ENCODE data around the gene SLC16A2.

The SLC16A2 gene
- long read RNA-seq, result 0 reads

DNA sequence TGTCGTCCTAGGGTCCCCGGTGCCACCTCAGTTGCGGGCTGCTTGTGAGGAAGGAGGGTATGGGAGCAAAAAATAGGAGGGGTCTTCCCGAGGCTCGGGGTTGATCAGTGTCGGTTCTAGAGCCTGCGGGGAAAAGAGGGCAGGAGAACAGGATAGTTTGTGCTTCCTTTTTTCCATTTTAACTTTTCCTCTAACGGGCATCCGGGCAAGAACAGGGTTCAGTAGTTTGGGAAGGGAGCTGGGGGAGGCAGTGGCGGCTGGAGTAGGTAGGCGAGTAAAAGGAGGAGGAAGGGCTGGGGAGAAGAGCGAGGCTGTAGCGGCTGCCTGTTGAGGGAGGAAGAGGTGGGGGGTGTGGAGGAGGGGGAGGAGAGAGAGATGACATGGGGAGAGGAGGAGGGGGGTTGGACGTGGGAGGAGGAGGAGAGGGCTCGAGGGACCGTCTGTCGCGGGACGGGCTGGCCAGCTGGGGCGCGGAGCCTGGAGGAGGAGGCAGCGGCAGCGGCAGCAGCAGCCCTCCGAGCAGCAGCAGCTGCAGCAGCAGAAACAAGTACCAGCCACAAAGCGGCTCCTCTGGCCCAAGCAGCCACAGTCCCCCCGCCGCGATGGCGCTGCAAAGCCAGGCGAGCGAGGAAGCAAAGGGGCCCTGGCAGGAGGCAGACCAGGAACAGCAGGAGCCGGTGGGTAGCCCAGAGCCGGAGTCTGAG, at the start of gene SLC16A2:
Gene SLC16A2, plus strand, starts transcription at position 458 of the 704 bp plus-strand sequence. Its CDS starts 145 bp downstream, at position 603.
- Histone ChIP-seq H3K4me3 (replicated peaks; ENCODE audit: insufficient read depth, low read length) (no peak within 1 kb of the TSS), H3K27me3 (ENCODE audit: insufficient read depth, poor library complexity, severe bottlenecking) (peaks cover 9% of the 10 kb centered on the region), H3K27ac (replicated peaks) (no peak within 1 kb of the TSS)
- TF ChIP-seq GABPA (IDR thresholded peaks at IDR 0.05; ENCODE audit: low read depth), result no peak
- TF ChIP-seq, protein P1, sequence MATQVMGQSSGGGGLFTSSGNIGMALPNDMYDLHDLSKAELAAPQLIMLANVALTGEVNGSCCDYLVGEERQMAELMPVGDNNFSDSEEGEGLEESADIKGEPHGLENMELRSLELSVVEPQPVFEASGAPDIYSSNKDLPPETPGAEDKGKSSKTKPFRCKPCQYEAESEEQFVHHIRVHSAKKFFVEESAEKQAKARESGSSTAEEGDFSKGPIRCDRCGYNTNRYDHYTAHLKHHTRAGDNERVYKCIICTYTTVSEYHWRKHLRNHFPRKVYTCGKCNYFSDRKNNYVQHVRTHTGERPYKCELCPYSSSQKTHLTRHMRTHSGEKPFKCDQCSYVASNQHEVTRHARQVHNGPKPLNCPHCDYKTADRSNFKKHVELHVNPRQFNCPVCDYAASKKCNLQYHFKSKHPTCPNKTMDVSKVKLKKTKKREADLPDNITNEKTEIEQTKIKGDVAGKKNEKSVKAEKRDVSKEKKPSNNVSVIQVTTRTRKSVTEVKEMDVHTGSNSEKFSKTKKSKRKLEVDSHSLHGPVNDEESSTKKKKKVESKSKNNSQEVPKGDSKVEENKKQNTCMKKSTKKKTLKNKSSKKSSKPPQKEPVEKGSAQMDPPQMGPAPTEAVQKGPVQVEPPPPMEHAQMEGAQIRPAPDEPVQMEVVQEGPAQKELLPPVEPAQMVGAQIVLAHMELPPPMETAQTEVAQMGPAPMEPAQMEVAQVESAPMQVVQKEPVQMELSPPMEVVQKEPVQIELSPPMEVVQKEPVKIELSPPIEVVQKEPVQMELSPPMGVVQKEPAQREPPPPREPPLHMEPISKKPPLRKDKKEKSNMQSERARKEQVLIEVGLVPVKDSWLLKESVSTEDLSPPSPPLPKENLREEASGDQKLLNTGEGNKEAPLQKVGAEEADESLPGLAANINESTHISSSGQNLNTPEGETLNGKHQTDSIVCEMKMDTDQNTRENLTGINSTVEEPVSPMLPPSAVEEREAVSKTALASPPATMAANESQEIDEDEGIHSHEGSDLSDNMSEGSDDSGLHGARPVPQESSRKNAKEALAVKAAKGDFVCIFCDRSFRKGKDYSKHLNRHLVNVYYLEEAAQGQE (IDR thresholded peaks at IDR 0.05; ENCODE audit: insufficient replicate concordance, low read depth), result no peak
- TF ChIP-seq, protein P2, sequence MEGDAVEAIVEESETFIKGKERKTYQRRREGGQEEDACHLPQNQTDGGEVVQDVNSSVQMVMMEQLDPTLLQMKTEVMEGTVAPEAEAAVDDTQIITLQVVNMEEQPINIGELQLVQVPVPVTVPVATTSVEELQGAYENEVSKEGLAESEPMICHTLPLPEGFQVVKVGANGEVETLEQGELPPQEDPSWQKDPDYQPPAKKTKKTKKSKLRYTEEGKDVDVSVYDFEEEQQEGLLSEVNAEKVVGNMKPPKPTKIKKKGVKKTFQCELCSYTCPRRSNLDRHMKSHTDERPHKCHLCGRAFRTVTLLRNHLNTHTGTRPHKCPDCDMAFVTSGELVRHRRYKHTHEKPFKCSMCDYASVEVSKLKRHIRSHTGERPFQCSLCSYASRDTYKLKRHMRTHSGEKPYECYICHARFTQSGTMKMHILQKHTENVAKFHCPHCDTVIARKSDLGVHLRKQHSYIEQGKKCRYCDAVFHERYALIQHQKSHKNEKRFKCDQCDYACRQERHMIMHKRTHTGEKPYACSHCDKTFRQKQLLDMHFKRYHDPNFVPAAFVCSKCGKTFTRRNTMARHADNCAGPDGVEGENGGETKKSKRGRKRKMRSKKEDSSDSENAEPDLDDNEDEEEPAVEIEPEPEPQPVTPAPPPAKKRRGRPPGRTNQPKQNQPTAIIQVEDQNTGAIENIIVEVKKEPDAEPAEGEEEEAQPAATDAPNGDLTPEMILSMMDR (IDR thresholded peaks at IDR 0.05; ENCODE audit: insufficient read depth, low read length), result no peak
- no peak for TF ChIP-seq POLR2AphosphoS5 (IDR thresholded peaks at IDR 0.05; ENCODE audit: low read depth)
- TF ChIP-seq SPI1 (IDR thresholded peaks at IDR 0.05; ENCODE audit: borderline replicate concordance, low read depth), result no peak
- DNase-seq (ENCODE audit: low read depth in 1 of 2, low spot score in 1 of 2), result peak in 1 of 2 experiments; percentile 24

DNA sequence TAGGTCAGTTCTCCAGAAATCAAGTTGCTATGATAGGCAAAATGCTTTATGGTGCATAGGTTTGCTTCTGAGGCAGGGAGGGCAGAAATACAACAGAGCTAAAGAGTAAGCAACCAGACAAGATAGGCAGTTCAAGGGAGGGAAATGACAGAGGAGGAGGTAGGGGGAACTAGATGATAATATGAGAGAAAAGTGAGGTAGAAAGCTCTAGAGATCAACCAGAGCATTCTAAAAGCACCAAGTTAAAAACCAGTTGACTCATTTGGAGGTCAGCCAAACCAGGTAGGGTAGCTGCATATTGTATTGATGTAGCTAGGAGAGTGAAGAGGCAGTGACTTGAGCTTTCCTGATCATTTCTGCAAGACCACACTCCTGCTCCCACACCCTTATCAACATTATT, 49.0 kb upstream of the SLC16A2 start:
- TF ChIP-seq POLR2AphosphoS5 (IDR thresholded peaks at IDR 0.05; ENCODE audit: low read depth) (no peak), SPI1 (IDR thresholded peaks at IDR 0.05; ENCODE audit: borderline replicate concordance, low read depth) (no peak), GABPA (IDR thresholded peaks at IDR 0.05; ENCODE audit: low read depth) (no peak)
- TF ChIP-seq, protein P2 (IDR thresholded peaks at IDR 0.05; ENCODE audit: insufficient read depth, low read length), result no peak
- TF ChIP-seq, protein P1 (IDR thresholded peaks at IDR 0.05; ENCODE audit: insufficient replicate concordance, low read depth), result no peak
- Histone ChIP-seq H3K4me3 (replicated peaks; ENCODE audit: insufficient read depth, low read length) (no peak overlapping the region), H3K27ac (replicated peaks) (no peak overlapping the region), H3K27me3 (ENCODE audit: insufficient read depth, poor library complexity, severe bottlenecking) (no peaks in the 10 kb centered on the region)
- DNase-seq (ENCODE audit: low read depth in 1 of 2, low spot score in 1 of 2), result no peak

DNA sequence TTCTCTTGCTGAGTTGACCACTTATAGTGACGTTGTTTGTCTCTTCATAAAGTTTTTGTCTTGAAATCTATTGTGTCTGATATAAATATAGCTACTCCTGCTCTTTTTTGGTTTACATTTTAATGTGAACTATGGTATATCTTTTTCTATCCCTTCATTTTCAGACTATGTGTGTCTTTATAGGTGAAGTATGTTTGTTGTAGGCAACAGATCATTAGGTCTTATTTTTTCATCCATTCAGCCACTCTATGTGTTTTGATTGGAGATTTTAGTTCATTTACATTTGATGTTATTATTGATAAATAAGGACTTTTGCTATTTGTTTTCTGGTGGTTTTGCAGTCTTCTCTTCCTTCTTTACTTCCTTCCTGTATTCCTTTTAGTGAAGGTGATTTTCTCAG, 44.0 kb upstream of the SLC16A2 start:
- Histone ChIP-seq H3K27ac (replicated peaks) (no peak overlapping the region), H3K4me3 (replicated peaks; ENCODE audit: insufficient read depth, low read length) (no peak overlapping the region), H3K27me3 (ENCODE audit: insufficient read depth, poor library complexity, severe bottlenecking) (no peaks in the 10 kb centered on the region)
- no peak for DNase-seq (ENCODE audit: low read depth in 1 of 2, low spot score in 1 of 2)
- no peak for TF ChIP-seq SPI1 (IDR thresholded peaks at IDR 0.05; ENCODE audit: borderline replicate concordance, low read depth)
- TF ChIP-seq, protein P2 (IDR thresholded peaks at IDR 0.05; ENCODE audit: insufficient read depth, low read length), result no peak
- TF ChIP-seq, protein P1 (IDR thresholded peaks at IDR 0.05; ENCODE audit: insufficient replicate concordance, low read depth), result no peak
- TF ChIP-seq POLR2AphosphoS5 (IDR thresholded peaks at IDR 0.05; ENCODE audit: low read depth), result no peak
- no peak for TF ChIP-seq GABPA (IDR thresholded peaks at IDR 0.05; ENCODE audit: low read depth)

Measured in HL-60 (cell line).